Type B pancreatic cell (in vitro differentiated cells): ENCODE data around the gene CASP1. TPM values are rescaled to one million over a fixed set of nuclear protein-coding genes. Genes with fewer than 3 reads are reported as not detected.
"Not testable (repeated sequence)": the region's sequence is repeated elsewhere in the genome, so short reads cannot be mapped to it uniquely, and the experiment has no call there.

Experiments used
- DNase-seq: peaks from one replicate; pipeline ENCODE4 v3.0.0; 2021; ENCODE audit warnings: mixed read lengths; ENCODE audit not compliant: unreplicated experiment; ENCODE audit errors: extremely low spot score
- H3K27ac Mint-ChIP-seq: 2 replicates; pipeline ENCODE4 v1.8.0; 2021; ENCODE audit warnings: mild to moderate bottlenecking, mixed read lengths
- H3K27me3 Mint-ChIP-seq: 2 replicates; pipeline ENCODE4 v1.8.0; 2021; ENCODE audit warnings: mixed read lengths
- H3K36me3 Mint-ChIP-seq: 2 replicates; pipeline ENCODE4 v1.8.0; 2021; ENCODE audit warnings: mixed read lengths
- H3K4me1 Mint-ChIP-seq: one replicate; pipeline ENCODE4 v1.8.0; 2021; ENCODE audit warnings: mixed read lengths; ENCODE audit not compliant: unreplicated experiment
- H3K4me3 Mint-ChIP-seq: 2 replicates; pipeline ENCODE4 v1.8.0; 2021; ENCODE audit warnings: mild to moderate bottlenecking, mixed read lengths
- H3K9me3 Mint-ChIP-seq: 2 replicates; pipeline ENCODE4 v1.8.0; 2021; ENCODE audit warnings: mixed read lengths
- total RNA-seq: library from RNA; stranded (reverse); gene quantifications from 2 replicates; pipeline ENCODE4 v1.2.1, GENCODE V29; 2021; ENCODE audit warnings: low replicate concordance
- TF ChIP-seq, protein P1 (sequence below): fragments of 200-600 bp; sonication (generic); conservative IDR thresholded peaks from 2 replicates; pipeline ENCODE4 v1.5.0; 2021; ENCODE audit warnings: antibody characterized with exemption, mild to moderate bottlenecking

The CASP1 gene
- total RNA-seq, 1 donor from 2014 or later: 13.0 TPM

- Mint-ChIP-seq H3K9me3 (no peaks in the 10 kb centered on the region), H3K36me3 (no peaks in the 10 kb centered on the region), H3K27ac (no peak overlapping the region), H3K4me3 (no peak overlapping the region), H3K4me1 (no peaks in the 10 kb centered on the region), H3K27me3 (peaks cover 3% of the 10 kb centered on the region)
- DNase-seq: no peak
- TF ChIP-seq, protein P1, sequence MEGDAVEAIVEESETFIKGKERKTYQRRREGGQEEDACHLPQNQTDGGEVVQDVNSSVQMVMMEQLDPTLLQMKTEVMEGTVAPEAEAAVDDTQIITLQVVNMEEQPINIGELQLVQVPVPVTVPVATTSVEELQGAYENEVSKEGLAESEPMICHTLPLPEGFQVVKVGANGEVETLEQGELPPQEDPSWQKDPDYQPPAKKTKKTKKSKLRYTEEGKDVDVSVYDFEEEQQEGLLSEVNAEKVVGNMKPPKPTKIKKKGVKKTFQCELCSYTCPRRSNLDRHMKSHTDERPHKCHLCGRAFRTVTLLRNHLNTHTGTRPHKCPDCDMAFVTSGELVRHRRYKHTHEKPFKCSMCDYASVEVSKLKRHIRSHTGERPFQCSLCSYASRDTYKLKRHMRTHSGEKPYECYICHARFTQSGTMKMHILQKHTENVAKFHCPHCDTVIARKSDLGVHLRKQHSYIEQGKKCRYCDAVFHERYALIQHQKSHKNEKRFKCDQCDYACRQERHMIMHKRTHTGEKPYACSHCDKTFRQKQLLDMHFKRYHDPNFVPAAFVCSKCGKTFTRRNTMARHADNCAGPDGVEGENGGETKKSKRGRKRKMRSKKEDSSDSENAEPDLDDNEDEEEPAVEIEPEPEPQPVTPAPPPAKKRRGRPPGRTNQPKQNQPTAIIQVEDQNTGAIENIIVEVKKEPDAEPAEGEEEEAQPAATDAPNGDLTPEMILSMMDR: no peak
Measured at GRCh38 chr11:105073456-105074165, 38.7 kb upstream of the CASP1 start.

- H3K4me1 Mint-ChIP-seq, H3K27ac Mint-ChIP-seq, H3K9me3 Mint-ChIP-seq, H3K36me3 Mint-ChIP-seq, H3K4me3 Mint-ChIP-seq, DNase-seq, H3K27me3 Mint-ChIP-seq: not testable (repeated sequence)
Measured at GRCh38 chr11:105072080-105072479, 37.1 kb upstream of the CASP1 start.

GRCh38 chr11:105071089-105071732 lies 36.3 kb upstream of the CASP1 start:
- no peaks in the 10 kb centered on the region for H3K4me1 Mint-ChIP-seq
- H3K27me3 Mint-ChIP-seq: no peaks in the 10 kb centered on the region
- H3K9me3 Mint-ChIP-seq: no peaks in the 10 kb centered on the region
- H3K36me3 Mint-ChIP-seq: no peaks in the 10 kb centered on the region
- TF ChIP-seq, protein P1: no peak
- DNase-seq: no peak
- no peak overlapping the region for H3K27ac Mint-ChIP-seq
- no peak overlapping the region for H3K4me3 Mint-ChIP-seq

- H3K27ac Mint-ChIP-seq: no peak overlapping the region
- TF ChIP-seq, protein P1: no peak
- H3K27me3 Mint-ChIP-seq: no peaks in the 10 kb centered on the region
- H3K9me3 Mint-ChIP-seq: no peaks in the 10 kb centered on the region
- H3K4me3 Mint-ChIP-seq: no peak overlapping the region
- DNase-seq: no peak
- H3K36me3 Mint-ChIP-seq: no peaks in the 10 kb centered on the region
- no peaks in the 10 kb centered on the region for H3K4me1 Mint-ChIP-seq
Measured at GRCh38 chr11:105070306-105070705, 35.4 kb upstream of the CASP1 start.

DNA sequence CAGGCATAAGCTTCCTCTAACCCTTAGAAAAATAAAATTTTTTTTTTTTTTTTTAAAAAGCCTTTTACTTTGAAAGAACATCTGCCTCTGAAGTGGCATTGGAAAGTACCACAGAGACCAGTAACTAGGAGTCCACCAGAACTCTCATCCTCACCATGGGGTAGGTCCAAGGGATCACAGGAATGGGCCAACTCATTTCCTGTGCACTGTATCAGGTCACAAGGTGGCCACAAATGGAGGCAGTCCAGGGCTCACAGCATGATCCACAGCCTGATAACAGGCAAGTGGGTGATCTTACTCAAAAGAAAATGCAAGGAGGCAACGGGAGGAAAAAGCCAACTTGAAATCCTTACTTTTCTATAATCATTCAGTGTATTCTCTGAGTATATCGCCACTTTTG lies 34.8 kb upstream of the CASP1 start:
- not testable (repeated sequence) for H3K27ac Mint-ChIP-seq, H3K4me1 Mint-ChIP-seq, H3K36me3 Mint-ChIP-seq

DNA sequence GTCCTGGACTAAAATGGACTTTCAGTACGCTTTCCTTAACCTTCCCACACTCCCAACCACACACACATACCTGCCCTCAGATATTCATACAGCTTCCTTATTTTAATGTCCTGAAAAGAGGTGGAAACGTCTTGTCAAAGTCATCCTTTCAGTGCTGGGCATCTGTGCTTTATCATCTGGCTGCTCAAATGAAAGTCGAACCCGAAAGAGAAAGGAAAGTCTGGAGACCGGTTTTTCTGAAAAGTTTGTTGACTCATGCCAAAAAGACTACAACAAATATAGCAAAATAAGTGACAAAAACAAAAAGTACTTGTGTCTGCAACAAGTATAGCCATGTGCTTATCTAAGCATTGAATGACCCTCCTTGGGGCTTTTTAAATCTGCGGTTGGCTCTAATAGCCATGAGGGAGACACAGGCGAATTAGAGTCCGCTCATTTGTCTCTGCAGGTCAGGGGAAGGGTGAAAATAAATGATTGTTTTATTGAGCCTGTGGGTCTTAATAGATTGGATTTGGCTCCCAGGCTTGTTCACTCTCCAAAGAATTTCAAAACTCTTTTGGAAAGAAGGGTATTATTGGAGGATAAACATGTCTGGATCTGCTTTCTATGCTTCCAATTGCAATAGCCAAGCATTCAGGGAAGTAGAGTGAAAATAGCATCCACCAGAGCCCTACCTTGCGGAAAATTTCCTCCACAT lies 28.4 kb upstream of the CASP1 start:
- not testable (repeated sequence) for H3K4me1 Mint-ChIP-seq, H3K4me3 Mint-ChIP-seq, H3K36me3 Mint-ChIP-seq, H3K27me3 Mint-ChIP-seq, DNase-seq, H3K9me3 Mint-ChIP-seq
- peak overlapping the region; percentile 12 for H3K27ac Mint-ChIP-seq

More for the DNA sequence above, 34.8 kb upstream of the CASP1 start:
- H3K27me3 Mint-ChIP-seq, H3K4me3 Mint-ChIP-seq, DNase-seq, H3K9me3 Mint-ChIP-seq: not testable (repeated sequence)

GRCh38 chr11:105057432-105057831 lies 22.5 kb upstream of the CASP1 start:
- Mint-ChIP-seq H3K4me3 (no peak overlapping the region), H3K27me3 (no peaks in the 10 kb centered on the region), H3K27ac (no peak overlapping the region), H3K36me3 (no peaks in the 10 kb centered on the region), H3K9me3 (no peaks in the 10 kb centered on the region), H3K4me1 (no peaks in the 10 kb centered on the region)
- no peak for DNase-seq
- TF ChIP-seq, protein P1: no peak
